ENCODE measurements around the gene ITCH.

GRCh38 chr20:34403908-34404307 is 40.8 kb downstream of the ITCH start:
- TF ChIP-seq CTCF (IDR thresholded peaks at IDR 0.05; ENCODE audit: borderline replicate concordance, extremely low read depth, low read length, poor library complexity, severe bottlenecking) (no peak), EZH2 (IDR thresholded peaks at IDR 0.05; ENCODE audit: borderline replicate concordance, low read depth, low read length, severe bottlenecking) (no peak)
